CD14-positive monocyte (primary cell): ENCODE measurements around the gene CD300A. TPM values are rescaled to one million over a fixed set of nuclear protein-coding genes. Genes with fewer than 3 reads are reported as not detected.
A peak's percentile ranks its signal among the peaks of the same experiment; 100 is the strongest.
"Not testable (repeated sequence)": the region's sequence is repeated elsewhere in the genome, so short reads cannot be mapped to it uniquely, and the experiment has no call there.

ENCODE experiments used
- DNase-seq, 3 donors: peaks; one replicate each; pipeline ENCODE4 v3.0.0-alpha.2; 2011 to 2022
- H2AFZ ChIP-seq: 2 replicates; pipeline ENCODE4 v1.6.0; 2012; ENCODE audit warnings: mild to moderate bottlenecking, low read depth, low read length, inconsistent platforms; ENCODE audit not compliant: insufficient read depth, poor library complexity, severe bottlenecking
- H3K27ac ChIP-seq, 2 donors: 1 replicate in 1 of 2; 2 replicates in 1 of 2; pipeline ENCODE4 v1.5.1; 2012 to 2013; ENCODE audit warnings: low read length in 2 of 2, control low read depth in 1 of 2, inconsistent platforms in 1 of 2, low read depth in 1 of 2, mild to moderate bottlenecking in 1 of 2
- H3K27me3 ChIP-seq, 2 donors: one replicate each; pipeline versions ENCODE4 v1.6.0 to v1.6.1; 2011 to 2013; ENCODE audit warnings: low read length in 2 of 2; ENCODE audit not compliant: control insufficient read depth in 2 of 2, insufficient read depth in 2 of 2
- H3K36me3 ChIP-seq, 2 donors: replicated peaks in 1 of 2; 1 replicate in 1 of 2; 2 replicates in 1 of 2; pipeline versions ENCODE4 v1.5.1 to v1.6.1; 2012 to 2013; ENCODE audit warnings: low read length in 2 of 2, control low read depth in 1 of 2, inconsistent platforms in 1 of 2, mild to moderate bottlenecking in 1 of 2; ENCODE audit not compliant: insufficient read depth in 2 of 2, control insufficient read depth in 1 of 2
- H3K4me1 ChIP-seq, 2 donors: 1 replicate in 1 of 2; 2 replicates in 1 of 2; pipeline versions ENCODE4 v1.5.1 to v1.6.1; 2012 to 2013; ENCODE audit warnings: low read length in 2 of 2, control low read depth in 1 of 2, inconsistent platforms in 1 of 2, mild to moderate bottlenecking in 1 of 2, moderate library complexity in 1 of 2; ENCODE audit not compliant: insufficient read depth in 2 of 2, control insufficient read depth in 1 of 2
- H3K4me2 ChIP-seq: replicated peaks from 2 replicates; pipeline ENCODE3; 2012; ENCODE audit warnings: low read length, moderate library complexity, mild to moderate bottlenecking; ENCODE audit not compliant: poor library complexity, severe bottlenecking; ENCODE audit errors: extremely low read depth
- H3K4me3 ChIP-seq, 3 experiments: fragments of 200-600 bp in 1 of 3; sonication (generic) in 1 of 3; replicated peaks in 1 of 3; 1 replicate in 2 of 3; 2 replicates in 1 of 3; pipeline ENCODE4 v1.5.1; 2011 to 2013; ENCODE audit warnings: low read length in 3 of 3, mild to moderate bottlenecking in 3 of 3, control low read depth in 2 of 3, low read depth in 2 of 3, inconsistent platforms in 1 of 3, moderate library complexity in 1 of 3
- H3K79me2 ChIP-seq: 2 replicates; pipeline ENCODE4 v1.6.0; 2012; ENCODE audit warnings: mild to moderate bottlenecking, control low read depth, inconsistent platforms, low read length, moderate library complexity; ENCODE audit not compliant: insufficient read depth
- H3K9ac ChIP-seq: 2 replicates; pipeline ENCODE4 v1.6.0; 2017; ENCODE audit warnings: low read length, mild to moderate bottlenecking; ENCODE audit not compliant: insufficient read depth, poor library complexity, severe bottlenecking
- H3K9me3 ChIP-seq, 2 donors: replicated peaks in 1 of 2; 1 replicate in 1 of 2; 2 replicates in 1 of 2; pipeline versions ENCODE4 v1.5.1 to v1.6.1; 2012 to 2013; ENCODE audit warnings: low read length in 2 of 2, control low read depth in 1 of 2; ENCODE audit not compliant: control insufficient read depth in 1 of 2, insufficient read depth in 1 of 2
- H4K20me1 ChIP-seq: 2 replicates; pipeline ENCODE4 v1.6.0; 2012; ENCODE audit warnings: mild to moderate bottlenecking, low read length, control low read depth, moderate library complexity; ENCODE audit not compliant: insufficient read depth
- H3K27ac Mint-ChIP-seq, 7 donors: one replicate each; pipeline ENCODE4 v1.8.0; 2020; ENCODE audit warnings: mild to moderate bottlenecking in 7 of 7, mixed read lengths in 7 of 7, moderate library complexity in 6 of 7, inconsistent platforms in 2 of 7
- H3K27me3 Mint-ChIP-seq, 3 donors: one replicate each; pipeline ENCODE4 v1.8.0; 2021 to 2022; ENCODE audit warnings: low read depth in 3 of 3, mild to moderate bottlenecking in 3 of 3, mixed read lengths in 3 of 3, moderate library complexity in 3 of 3, inconsistent platforms in 1 of 3
- H3K36me3 Mint-ChIP-seq, 2 donors: one replicate each; pipeline ENCODE4 v1.8.0; 2020; ENCODE audit warnings: mixed read lengths in 2 of 2, inconsistent platforms in 1 of 2, mild to moderate bottlenecking in 1 of 2
- H3K4me1 Mint-ChIP-seq: one replicate; pipeline ENCODE4 v1.8.0; 2020; ENCODE audit warnings: mild to moderate bottlenecking, mixed read lengths
- H3K4me3 Mint-ChIP-seq, 2 donors: one replicate each; pipeline ENCODE4 v1.8.0; 2020; ENCODE audit warnings: mild to moderate bottlenecking in 2 of 2, mixed read lengths in 2 of 2, moderate library complexity in 1 of 2
- H3K9me3 Mint-ChIP-seq, 7 donors: one replicate each; pipeline ENCODE4 v1.8.0; 2020 to 2022; ENCODE audit warnings: mixed read lengths in 7 of 7, mild to moderate bottlenecking in 6 of 7, moderate library complexity in 6 of 7, inconsistent platforms in 2 of 7
- WGBS: methylation state at CpG from one replicate; pipeline ENCODE4 v1.1.5; 2013; ENCODE audit warnings: missing lambda C conversion rate; ENCODE audit not compliant: insufficient coverage; 5-methylcytosine and 5-hydroxymethylcytosine counted together
- intact Hi-C, 2 donors: fragments of 100-400 bp; cut with micrococcal nuclease; formaldehyde crosslinking; loops; one replicate each; pipeline versions ENCODE4 v1.15.0 to v1.15.1; 2023
- polyA plus RNA-seq, 3 donors: library from polyadenylated mRNA; depleted of rRNA in 1 of 3; unstranded in 2 of 3; stranded (reverse) in 1 of 3; fragments of 300-500 nt in 2 of 3; fragments of >200 nt in 1 of 3; fragmentation: Illumina TruSeq in 2 of 3; gene quantifications; 1 replicate in 2 of 3; 2 replicates in 1 of 3; pipeline ENCODE4 v1.2.3, GENCODE V29; 2012 to 2021
- TF ChIP-seq, protein P1 (sequence below): fragments of 200-600 bp; IDR thresholded peaks from one replicate; pipeline ENCODE4 v1.8.0; 2022; ENCODE audit warnings: antibody characterized with exemption, mild to moderate bottlenecking

CD300A gene
- polyA plus RNA-seq, 3 donors, result 173 to 222 (median 212) TPM

DNA sequence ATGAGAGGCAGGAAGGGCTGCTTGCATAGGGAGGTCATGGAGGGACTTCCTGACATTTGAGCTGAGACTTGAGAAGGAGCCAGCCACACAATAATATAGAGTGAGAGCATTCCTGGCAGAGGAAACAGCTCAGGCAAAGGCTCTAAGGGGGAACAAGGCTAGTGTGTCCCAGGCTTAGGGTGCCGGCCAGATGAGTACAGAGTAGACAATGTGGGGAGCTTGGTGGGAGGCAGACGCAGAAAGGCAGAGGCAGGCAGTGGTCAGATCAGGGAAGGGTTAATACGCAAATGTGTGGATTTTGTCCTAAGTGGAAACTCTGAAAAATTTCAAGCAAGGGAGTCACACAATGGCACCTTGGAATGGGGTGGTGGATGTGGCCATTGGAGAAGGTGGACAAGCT is 33.6 kb downstream of the CD300A start:
- Histone ChIP-seq H2AFZ (no peak overlapping the region), H3K9me3 (no peaks in the 10 kb centered on the region), H3K9ac (no peak overlapping the region), H4K20me1 (no peaks in the 10 kb centered on the region), H3K36me3 (no peaks in the 10 kb centered on the region), H3K27ac (no peak overlapping the region), H3K4me3 (no peak overlapping the region), H3K79me2 (no peaks in the 10 kb centered on the region), H3K4me2 (no peak overlapping the region), H3K4me1 (peaks cover 33 to 35% of the 10 kb centered on the region in 2 donors), H3K27me3 (no peaks in the 10 kb centered on the region)
- peak overlapping the region in 1 of 7 donors; percentile 1 for H3K27ac Mint-ChIP-seq
- H3K4me3 Mint-ChIP-seq, result no peak overlapping the region
- H3K36me3 Mint-ChIP-seq, result peaks cover 0 to 6% of the 10 kb centered on the region in 2 donors
- TF ChIP-seq, protein P1, sequence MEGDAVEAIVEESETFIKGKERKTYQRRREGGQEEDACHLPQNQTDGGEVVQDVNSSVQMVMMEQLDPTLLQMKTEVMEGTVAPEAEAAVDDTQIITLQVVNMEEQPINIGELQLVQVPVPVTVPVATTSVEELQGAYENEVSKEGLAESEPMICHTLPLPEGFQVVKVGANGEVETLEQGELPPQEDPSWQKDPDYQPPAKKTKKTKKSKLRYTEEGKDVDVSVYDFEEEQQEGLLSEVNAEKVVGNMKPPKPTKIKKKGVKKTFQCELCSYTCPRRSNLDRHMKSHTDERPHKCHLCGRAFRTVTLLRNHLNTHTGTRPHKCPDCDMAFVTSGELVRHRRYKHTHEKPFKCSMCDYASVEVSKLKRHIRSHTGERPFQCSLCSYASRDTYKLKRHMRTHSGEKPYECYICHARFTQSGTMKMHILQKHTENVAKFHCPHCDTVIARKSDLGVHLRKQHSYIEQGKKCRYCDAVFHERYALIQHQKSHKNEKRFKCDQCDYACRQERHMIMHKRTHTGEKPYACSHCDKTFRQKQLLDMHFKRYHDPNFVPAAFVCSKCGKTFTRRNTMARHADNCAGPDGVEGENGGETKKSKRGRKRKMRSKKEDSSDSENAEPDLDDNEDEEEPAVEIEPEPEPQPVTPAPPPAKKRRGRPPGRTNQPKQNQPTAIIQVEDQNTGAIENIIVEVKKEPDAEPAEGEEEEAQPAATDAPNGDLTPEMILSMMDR, result no peak
- intact Hi-C loops, result no loop called here
- 95% methylated on average over 3 of the region's 3 CpGs for WGBS
- H3K4me1 Mint-ChIP-seq, result peaks cover 28% of the 10 kb centered on the region
- H3K27me3 Mint-ChIP-seq, result peaks cover 0 to 2% (median 0%) of the 10 kb centered on the region in 3 donors
- peaks cover 0 to 5% (median 0%) of the 10 kb centered on the region in 7 donors for H3K9me3 Mint-ChIP-seq
- DNase-seq, result no peak

DNA sequence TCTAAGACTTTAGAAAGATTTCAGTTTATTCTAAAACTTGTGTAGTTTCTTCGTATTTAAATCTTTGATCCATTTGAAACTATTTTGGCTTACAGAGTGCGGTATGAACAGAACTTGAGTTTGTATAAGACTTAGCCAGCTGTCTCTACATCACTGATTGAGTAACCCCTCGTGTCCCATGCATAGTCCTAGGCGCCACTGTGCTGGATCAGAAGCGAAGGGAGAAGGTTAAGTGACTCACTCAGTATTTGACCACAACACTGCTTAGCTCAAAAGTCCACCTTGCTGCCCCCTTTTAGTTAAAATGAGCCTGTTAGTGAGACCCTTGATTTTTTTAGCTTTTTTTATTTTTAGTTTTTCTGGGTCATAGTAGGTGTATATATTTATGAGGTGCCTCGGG is 36.4 kb downstream of the CD300A start:
- H2AFZ ChIP-seq, result no peak overlapping the region
- H3K36me3 Mint-ChIP-seq, result peaks cover 0 to 2% of the 10 kb centered on the region in 2 donors
- DNase-seq, result peak in 2 of 3 donors; percentile 54 to 72
- no peak overlapping the region for H3K27ac Mint-ChIP-seq
- TF ChIP-seq, protein P1, result no peak
- peaks cover 16 to 20% of the 10 kb centered on the region in 2 donors for H3K4me1 ChIP-seq
- H3K9me3 Mint-ChIP-seq, result peaks cover 0 to 5% (median 0%) of the 10 kb centered on the region in 7 donors
- no peaks in the 10 kb centered on the region for H3K27me3 ChIP-seq
- no peak overlapping the region for H3K4me3 Mint-ChIP-seq
- H3K9ac ChIP-seq, result no peak overlapping the region
- H3K9me3 ChIP-seq, result no peaks in the 10 kb centered on the region
- H3K27ac ChIP-seq, result no peak overlapping the region
- no peaks in the 10 kb centered on the region for H3K36me3 ChIP-seq
- no peak overlapping the region for H3K4me2 ChIP-seq
- H3K79me2 ChIP-seq, result no peaks in the 10 kb centered on the region
- H3K4me3 ChIP-seq, result no peak overlapping the region
- peaks cover 0 to 2% (median 0%) of the 10 kb centered on the region in 3 donors for H3K27me3 Mint-ChIP-seq
- H3K4me1 Mint-ChIP-seq, result peaks cover 11% of the 10 kb centered on the region
- H4K20me1 ChIP-seq, result no peaks in the 10 kb centered on the region
- no CpG with 5 or more reads among the region's 6 CpGs for WGBS
- intact Hi-C loops, result no loop called here

DNA sequence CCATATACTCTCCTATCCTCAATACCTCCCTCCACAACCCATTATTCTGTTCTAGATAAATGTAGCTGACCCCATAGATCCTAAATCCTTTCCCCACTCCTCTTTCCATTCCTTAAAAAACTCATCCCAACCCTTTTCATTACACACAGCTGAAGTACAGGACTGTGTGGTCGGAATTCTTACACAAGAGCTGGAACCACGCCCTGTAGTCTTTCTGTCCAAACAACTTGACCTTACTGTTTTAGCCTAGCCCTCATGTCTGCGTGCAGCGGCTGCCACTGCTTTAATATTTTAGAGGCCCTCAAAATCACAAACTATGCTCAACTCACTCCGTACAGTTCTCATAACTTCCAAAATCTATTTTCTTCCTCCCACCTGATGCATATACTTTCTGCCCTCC is 37.5 kb downstream of the CD300A start:
- intact Hi-C loops, H3K9me3 Mint-ChIP-seq, H3K79me2 ChIP-seq, H3K4me2 ChIP-seq, H3K27me3 ChIP-seq, H3K9ac ChIP-seq, H2AFZ ChIP-seq, H3K27me3 Mint-ChIP-seq, H3K27ac ChIP-seq, H3K36me3 ChIP-seq, H3K4me3 ChIP-seq, H3K4me3 Mint-ChIP-seq, H3K36me3 Mint-ChIP-seq, H3K9me3 ChIP-seq, H3K27ac Mint-ChIP-seq, H4K20me1 ChIP-seq: not testable (repeated sequence)
- WGBS, result 37% methylated on average over 5 of the region's 5 CpGs
- peak in 1 of 3 donors; percentile 47 for DNase-seq
- peaks cover 16 to 20% of the 10 kb centered on the region in 2 donors for H3K4me1 ChIP-seq
- H3K4me1 Mint-ChIP-seq, result peaks cover 11% of the 10 kb centered on the region
